Activated T-helper 9 cell treated with anti-CD3 and anti-CD28 coated beads, Interleukin-2, amount 50 U/mL, for 16 hours (primary cell): Measurements from ENCODE around the gene PUS1.

Source experiments
- DNase-seq: peaks from one replicate; pipeline ENCODE4 v3.0.0-alpha.2; 2020; ENCODE audit warnings: low read depth

The PUS1 gene

DNA sequence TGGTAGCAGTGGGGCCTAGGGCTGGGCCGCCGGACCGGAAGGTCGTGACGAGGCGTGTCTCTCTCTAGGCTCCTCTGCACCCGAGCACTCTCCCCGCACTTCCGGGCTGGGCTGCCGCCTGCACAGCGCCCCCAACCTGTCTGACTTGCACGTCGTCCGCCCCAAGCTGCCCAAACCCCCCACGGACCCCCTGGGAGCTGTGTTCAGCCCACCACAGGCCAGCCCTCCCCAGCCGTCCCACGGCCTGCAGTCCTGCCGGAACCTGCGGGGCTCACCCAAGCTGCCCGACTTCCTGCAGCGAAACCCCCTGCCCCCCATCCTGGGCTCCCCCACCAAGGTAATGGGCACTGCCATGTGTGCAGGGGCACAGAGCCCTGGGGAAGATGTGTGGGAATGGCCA is 13.3 kb upstream of the PUS1 start:
- no peak for DNase-seq

DNA sequence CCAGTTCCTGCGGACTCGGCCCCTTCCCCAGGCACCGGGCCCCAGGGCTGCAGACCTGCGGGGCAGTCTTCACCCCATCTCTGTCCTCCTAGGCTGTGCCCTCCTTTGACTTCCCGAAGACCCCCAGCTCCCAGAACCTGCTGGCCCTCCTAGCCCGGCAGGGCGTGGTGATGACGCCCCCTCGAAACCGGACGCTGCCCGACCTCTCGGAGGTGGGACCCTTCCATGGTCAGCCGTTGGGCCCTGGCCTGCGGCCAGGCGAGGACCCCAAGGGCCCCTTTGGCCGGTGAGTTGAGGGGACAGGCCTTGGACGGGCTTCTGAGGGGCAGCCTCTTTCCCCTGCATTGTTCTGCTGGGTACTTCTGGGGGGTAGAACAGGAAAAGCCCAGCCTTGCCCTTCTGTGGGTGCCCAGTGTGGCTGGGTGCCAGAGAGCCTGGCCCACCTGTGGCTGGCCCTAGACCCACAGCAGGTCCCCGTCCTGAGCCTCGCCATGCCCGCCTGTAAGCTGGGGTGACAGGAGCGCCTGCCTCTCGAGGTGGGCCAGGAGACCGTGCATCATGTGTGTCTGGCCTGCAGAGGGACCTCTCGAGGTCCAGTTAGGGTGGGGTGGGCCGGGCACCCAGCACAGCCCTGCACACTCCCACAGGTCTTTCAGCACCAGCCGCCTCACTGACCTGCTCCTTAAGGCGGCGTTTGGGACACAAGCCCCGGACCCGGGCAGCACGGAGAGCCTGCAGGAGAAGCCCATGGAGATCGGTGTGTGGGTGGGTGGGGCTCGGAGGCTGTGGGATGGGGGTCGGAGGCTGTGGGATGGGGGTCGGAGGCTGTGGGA is 12.6 kb upstream of the PUS1 start:
- no peak for DNase-seq

DNA sequence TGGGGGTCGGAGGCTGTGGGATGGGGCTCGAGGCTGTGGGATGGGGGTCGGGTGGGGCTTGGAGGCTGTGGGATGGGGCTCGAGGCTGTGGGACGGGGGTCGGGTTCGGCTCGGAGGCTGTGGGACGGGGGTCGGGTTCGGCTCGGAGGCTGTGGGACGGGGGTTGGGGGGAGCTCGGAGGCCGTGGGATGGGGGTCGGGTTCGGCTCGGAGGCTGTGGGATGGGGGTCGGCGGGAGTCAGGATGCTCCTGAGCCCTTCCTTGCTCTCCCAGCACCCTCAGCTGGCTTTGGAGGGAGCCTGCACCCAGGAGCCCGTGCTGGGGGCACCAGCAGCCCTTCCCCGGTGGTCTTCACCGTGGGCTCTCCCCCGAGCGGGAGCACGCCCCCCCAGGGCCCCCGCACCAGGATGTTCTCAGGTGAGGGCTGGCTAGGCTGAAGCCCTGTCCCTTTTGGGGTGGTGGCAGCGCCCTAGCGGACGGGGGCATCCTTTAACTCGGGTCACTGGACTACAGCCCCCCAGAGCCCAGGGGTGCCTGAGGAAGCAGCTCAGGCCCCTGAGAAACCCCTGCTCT is 11.9 kb upstream of the PUS1 start:
- DNase-seq = no peak

DNA sequence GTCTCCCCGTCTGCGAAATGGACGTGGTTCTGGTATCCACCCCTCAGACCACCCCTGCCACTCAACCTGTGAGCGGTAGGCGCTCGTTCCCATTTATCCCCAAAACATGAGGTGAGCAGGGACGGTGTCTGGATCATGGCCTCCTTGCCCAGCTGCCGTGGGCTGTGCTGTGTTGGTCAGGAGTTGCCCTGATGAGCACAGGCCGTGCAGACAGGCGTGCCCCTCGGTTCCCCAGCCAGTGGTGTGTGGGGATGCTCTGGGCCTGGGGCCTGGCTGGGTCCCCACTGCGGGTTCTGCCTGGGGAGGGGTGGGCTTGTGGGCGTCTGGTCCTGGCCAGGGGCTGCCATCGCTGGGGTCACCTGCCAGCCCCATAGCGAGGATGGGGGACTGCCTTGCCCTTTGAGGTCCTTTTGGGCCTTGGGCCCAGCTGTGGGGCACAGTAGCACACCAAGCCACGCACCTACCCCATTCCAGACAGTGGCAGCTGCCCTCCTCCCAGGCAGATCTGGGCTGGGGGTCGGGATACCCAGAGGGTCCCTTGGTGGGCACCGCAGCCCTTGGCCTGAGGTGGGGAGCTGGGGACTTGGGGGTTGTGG is 11.3 kb upstream of the PUS1 start:
- DNase-seq = no peak

- DNase-seq = no peak
Measured at GRCh38 chr12:131918311-131919050, 10.6 kb upstream of the PUS1 start.

DNA sequence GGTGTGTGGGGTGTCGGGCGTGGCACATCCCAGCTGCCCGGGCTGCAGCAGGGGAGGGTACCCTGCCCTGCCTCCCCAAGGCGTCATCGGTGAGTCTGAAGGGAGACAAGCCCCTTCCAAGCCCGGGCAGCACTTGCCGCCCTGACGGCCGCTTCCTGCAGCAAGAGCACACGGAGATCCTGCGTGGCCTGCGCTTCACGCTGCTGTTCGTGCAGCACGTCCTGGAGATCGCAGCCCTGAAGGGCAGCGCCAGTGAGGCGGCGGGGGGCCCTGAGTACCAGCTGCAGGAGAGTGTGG is 10.1 kb upstream of the PUS1 start:
- DNase-seq = no peak

GRCh38 chr12:131919366-131920156 is 9.5 kb upstream of the PUS1 start:
- DNase-seq = no peak

GRCh38 chr12:131920157-131920508 is 8.9 kb upstream of the PUS1 start:
- DNase-seq = no peak

DNA sequence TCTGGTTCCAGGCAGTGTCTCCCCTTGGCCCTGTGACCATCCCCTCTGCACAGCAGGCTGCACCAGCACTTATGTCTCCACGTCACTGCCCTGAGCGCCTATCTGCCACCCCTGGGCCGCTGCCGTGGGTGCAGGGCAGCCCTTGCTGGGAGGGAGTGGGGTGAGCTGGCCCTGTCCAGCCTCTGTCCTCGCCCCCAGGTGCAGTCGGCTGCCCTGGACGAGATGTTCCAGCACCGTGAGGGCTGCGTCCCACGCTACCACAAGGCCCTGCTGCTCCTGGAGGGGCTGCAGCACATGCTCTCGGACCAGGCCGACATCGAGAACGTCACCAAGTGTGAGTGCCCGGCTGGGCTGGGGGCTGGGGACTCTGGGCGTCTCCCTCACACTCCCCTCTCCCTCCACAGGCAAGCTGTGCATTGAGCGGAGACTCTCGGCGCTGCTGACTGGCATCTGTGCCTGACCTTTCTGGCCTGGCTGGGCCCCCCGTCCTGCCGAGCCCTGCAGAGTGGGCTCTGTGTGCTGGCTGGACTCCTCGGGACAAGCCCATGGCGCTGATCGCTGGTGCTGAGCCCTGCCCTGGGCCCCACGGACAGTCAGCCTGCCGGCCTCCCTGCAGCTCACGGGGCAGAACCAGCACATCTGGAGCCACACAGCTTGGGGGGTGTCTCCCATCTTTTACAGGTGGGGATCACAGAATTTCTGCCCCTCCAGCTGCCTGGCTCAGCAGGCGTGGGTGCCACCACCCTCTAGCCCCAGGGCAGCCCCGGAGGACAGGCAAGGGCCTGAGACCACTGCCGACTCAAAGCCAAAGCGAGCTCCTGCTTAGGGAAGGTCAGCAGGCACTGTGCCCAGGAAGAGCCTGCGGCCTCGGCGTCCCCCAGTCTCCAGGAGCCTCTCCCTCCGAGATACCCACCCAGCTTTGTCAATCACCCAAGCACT is 7.9 kb upstream of the PUS1 start:
- no peak for DNase-seq

- no peak for DNase-seq
Measured at GRCh38 chr12:131921866-131922769, 7.0 kb upstream of the PUS1 start.

GRCh38 chr12:131922772-131923171 is 6.3 kb upstream of the PUS1 start:
- DNase-seq = no peak

GRCh38 chr12:131923260-131923659 is 5.8 kb upstream of the PUS1 start:
- no peak for DNase-seq

DNA sequence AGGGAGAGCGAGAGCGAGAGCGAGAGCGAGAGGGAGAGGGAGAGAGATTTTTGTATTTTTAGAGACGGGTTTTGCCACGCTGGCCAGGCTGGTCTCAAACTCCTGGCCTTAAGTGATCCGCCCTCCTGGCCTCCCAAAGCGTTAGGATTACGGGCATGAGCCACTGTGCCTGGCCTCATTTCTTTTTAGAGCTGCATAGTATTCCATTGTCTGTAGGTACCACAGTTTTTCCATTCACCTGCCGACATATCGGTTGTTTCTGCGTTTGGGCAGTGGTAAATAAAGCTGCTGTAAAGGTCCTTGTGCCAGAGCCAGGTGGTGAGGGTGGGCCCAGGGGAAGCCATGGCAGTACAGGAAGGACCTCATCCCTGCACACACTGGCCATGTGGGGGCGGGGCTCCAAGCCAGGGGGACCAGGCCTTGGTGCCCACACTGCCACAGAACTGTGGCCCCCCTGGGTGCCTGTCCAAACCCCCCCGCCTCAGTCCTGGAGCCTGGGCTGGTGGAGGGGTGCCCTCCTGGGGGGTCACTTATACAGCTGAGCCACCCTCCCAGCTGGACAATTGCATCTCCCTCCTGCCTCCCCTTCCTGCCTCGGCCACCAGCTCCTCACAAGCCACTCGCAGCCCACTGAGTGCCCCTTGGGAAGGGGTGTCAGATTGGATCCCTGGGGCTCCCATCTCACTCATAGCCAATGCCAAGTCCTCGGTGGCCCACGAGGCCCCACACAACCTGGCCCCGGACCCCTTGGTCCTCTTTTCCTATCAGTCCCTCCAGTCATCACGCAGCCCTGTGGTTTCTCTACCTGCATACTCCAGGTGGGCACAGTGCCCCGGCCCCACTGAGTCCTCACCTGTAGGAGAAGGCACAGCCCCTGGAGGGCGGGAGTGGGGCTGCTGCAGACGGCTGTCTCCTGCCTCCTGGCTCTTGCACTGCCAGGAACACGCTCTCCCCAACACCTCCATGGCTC is 1.7 kb upstream of the PUS1 start:
- no peak for DNase-seq

- no peak for DNase-seq
Measured at GRCh38 chr12:131928080-131928710, 881 bp upstream of the PUS1 start.

DNA sequence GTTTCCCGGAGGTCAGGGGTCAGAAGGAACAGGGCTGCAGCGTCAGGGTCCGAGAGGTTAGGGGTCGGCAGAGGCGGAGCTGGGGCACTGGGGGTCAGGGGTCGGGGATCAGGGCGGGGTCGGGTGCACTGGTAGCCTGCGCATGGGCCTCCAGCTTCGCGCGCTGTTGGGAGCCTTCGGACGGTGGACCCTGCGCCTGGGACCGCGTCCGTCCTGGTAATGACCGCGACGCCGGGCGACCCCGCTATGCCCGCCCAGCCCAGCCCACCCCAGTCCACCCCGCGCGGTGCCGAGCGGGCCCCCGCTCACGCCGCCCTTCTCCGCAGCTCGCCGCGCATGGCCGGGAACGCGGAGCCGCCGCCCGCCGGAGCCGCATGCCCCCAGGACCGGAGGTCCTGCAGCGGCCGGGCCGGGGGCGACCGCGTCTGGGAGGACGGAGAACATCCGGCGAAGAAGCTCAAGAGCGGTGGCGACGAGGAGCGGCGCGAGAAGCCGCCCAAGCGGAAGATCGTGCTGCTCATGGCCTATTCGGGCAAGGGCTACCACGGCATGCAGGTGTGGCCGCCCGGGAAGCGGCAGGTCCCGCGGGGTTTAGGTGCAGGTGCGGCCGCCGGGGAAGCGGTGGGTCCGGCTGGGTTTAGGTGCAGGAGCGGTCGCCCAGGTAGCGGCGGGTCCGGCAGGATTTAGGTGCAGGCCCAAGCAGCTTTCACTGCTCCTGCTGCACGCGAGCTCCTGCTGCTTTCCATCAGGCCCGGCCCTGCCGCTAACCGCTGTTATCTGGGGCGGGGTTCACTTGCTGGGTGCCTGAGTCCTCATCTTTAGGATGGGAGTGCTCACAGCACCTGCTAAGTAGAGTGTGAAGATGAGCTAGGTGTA is 743 bp downstream of the PUS1 start:
- no peak for DNase-seq

- no peak for DNase-seq
Measured at GRCh38 chr12:131930510-131930909, 1.4 kb downstream of the PUS1 start.

DNA sequence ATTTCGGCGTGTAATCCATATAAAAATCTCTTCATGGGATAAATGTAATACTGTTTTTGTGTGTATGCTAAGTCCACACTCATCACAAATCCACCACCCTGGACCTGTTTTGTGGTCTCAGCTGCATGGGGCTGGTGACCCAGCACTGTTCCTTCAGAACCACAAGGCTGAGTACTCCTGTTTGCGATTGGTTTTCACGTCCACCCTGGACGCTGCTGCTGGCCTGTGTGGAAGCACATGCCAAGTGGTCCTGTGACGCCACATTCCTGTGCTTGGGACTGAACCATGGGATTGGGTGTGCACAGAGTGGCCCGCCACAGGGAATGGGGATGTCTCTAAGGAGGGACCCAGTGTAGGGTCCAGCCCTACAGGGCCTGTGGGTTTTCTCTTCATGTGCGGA is 4.3 kb downstream of the PUS1 start:
- no peak for DNase-seq
